HepG2 (cell line): ENCODE data around the gene PKP3. TPM values are rescaled to one million over a fixed set of nuclear protein-coding genes. Genes with fewer than 3 reads are reported as not detected.

Source experiments
- BORCS8-MEF2B ChIP-seq: sonication (generic); formaldehyde crosslinking; IDR thresholded peaks from 2 replicates; pipeline ENCODE4 v1.8.0; 2022; ENCODE audit warnings: mild to moderate bottlenecking, missing genetic modification reagents
- CTCF ChIP-seq: sonication (generic); formaldehyde crosslinking; IDR thresholded peaks from 2 replicates; pipeline ENCODE4 v1.5.0; 2020; ENCODE audit warnings: mild to moderate bottlenecking, missing genetic modification reagents, moderate library complexity
- DMAP1 ChIP-seq: IDR thresholded peaks from 2 replicates; pipeline ENCODE4 v1.6.1; 2016
- HHEX ChIP-seq: IDR thresholded peaks from 2 replicates; pipeline ENCODE4 v1.6.1; 2016; ENCODE audit warnings: control low read depth
- KDM5B ChIP-seq: sonication (generic); formaldehyde crosslinking; IDR thresholded peaks from 2 replicates; pipeline ENCODE4 v1.4.0; 2020; ENCODE audit warnings: missing genetic modification reagents, mild to moderate bottlenecking, borderline replicate concordance
- RBAK ChIP-seq: sonication (generic); formaldehyde crosslinking; IDR thresholded peaks from 2 replicates; pipeline ENCODE4 v1.5.1; 2020; ENCODE audit warnings: mild to moderate bottlenecking, missing genetic modification reagents
- RBM39 ChIP-seq: fragments of 200-400 bp; formaldehyde crosslinking; IDR thresholded peaks from one replicate; pipeline ENCODE4 v1.6.1; 2018; ENCODE audit warnings: antibody characterized with exemption, mild to moderate bottlenecking, low read depth, low read length; ENCODE audit not compliant: poor library complexity, severe bottlenecking
- TCF12 ChIP-seq, 2 experiments: fragments of 450-650 bp in 1 of 2; sonication (generic) in 1 of 2; formaldehyde crosslinking in 1 of 2; IDR thresholded peaks; 2 replicates each; pipeline versions ENCODE4 v1.6.1 to v1.8.0; 2017 to 2022; ENCODE audit warnings: antibody characterized with exemption in 1 of 2, mild to moderate bottlenecking in 1 of 2, missing genetic modification reagents in 1 of 2, moderate library complexity in 1 of 2
- THAP7 ChIP-seq: sonication (generic); formaldehyde crosslinking; IDR thresholded peaks from 2 replicates; pipeline ENCODE4 v1.8.1; 2023; ENCODE audit warnings: mild to moderate bottlenecking, missing genetic modification reagents
- XRCC5 ChIP-seq: fragments of 200-400 bp; formaldehyde crosslinking; optimal IDR thresholded peaks from 2 replicates; pipeline ENCODE3; 2017; ENCODE audit warnings: mild to moderate bottlenecking, low read length
- ZNF567 ChIP-seq: sonication (generic); formaldehyde crosslinking; IDR thresholded peaks from 2 replicates; pipeline ENCODE4 v1.8.1; 2023; ENCODE audit warnings: mild to moderate bottlenecking, missing genetic modification reagents, borderline replicate concordance
- ZNF710 ChIP-seq: sonication (generic); formaldehyde crosslinking; IDR thresholded peaks from 2 replicates; pipeline ENCODE4 v1.5.0; 2020; ENCODE audit warnings: mild to moderate bottlenecking, missing genetic modification reagents, borderline replicate concordance
- ZNF746 ChIP-seq: sonication (generic); formaldehyde crosslinking; IDR thresholded peaks from 2 replicates; pipeline ENCODE4 v1.8.0; 2022; ENCODE audit warnings: mild to moderate bottlenecking, missing genetic modification reagents
- polyA plus RNA-seq, 8 experiments: library from polyadenylated mRNA; depleted of rRNA in 3 of 8; stranded (reverse) in 7 of 8; unstranded in 1 of 8; fragments of >200 nt; fragmentation: Illumina TruSeq in 4 of 8; extraction: Trizol in 4 of 8; gene quantifications; 2 replicates each; pipeline versions ENCODE4 v1.2.1 to v1.2.3, GENCODE V29; 2011 to 2016; ENCODE audit warnings: low read depth in 4 of 8, missing spikeins in 1 of 8, mixed read lengths in 1 of 8; ENCODE audit not compliant: insufficient read depth in 1 of 8
- total RNA-seq, 5 experiments: library from RNA; depleted of rRNA; stranded (reverse); fragments of >200 nt; fragmentation: Illumina TruSeq; extraction: Trizol; gene quantifications; 2 replicates each; pipeline ENCODE4 v1.2.3, GENCODE V29; 2016; ENCODE audit warnings: low read depth in 1 of 5
- TF ChIP-seq, protein P1 (sequence below): sonication (generic); formaldehyde crosslinking; IDR thresholded peaks from 2 replicates; pipeline ENCODE4 v1.4.0; 2020; ENCODE audit warnings: mild to moderate bottlenecking, low read depth, missing genetic modification reagents
- TF ChIP-seq, protein P2 (sequence below): sonication (generic); formaldehyde crosslinking; IDR thresholded peaks from 2 replicates; pipeline ENCODE4 v1.4.0; 2020; ENCODE audit warnings: missing genetic modification reagents
- TF ChIP-seq, protein P3 (sequence below): sonication (generic); formaldehyde crosslinking; IDR thresholded peaks from 2 replicates; pipeline ENCODE4; 2020; ENCODE audit warnings: missing genetic modification reagents, mild to moderate bottlenecking, borderline replicate concordance

Gene PKP3
- total and polyA plus RNA-seq, 2 of the 13 experiments (the other 11 are each of a cell fraction or from before 2014, with no cell fraction given): 18.0 to 28.7 TPM

- TF ChIP-seq, protein P1, sequence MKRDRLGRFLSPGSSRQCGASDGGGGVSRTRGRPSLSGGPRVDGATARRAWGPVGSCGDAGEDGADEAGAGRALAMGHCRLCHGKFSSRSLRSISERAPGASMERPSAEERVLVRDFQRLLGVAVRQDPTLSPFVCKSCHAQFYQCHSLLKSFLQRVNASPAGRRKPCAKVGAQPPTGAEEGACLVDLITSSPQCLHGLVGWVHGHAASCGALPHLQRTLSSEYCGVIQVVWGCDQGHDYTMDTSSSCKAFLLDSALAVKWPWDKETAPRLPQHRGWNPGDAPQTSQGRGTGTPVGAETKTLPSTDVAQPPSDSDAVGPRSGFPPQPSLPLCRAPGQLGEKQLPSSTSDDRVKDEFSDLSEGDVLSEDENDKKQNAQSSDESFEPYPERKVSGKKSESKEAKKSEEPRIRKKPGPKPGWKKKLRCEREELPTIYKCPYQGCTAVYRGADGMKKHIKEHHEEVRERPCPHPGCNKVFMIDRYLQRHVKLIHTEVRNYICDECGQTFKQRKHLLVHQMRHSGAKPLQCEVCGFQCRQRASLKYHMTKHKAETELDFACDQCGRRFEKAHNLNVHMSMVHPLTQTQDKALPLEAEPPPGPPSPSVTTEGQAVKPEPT (CRISPR knock-in tag): 0 out of 2 replicates have a peak, but pooled peaks have one; percentile 8
- TF ChIP-seq DMAP1 (CRISPR knock-in tag): 0 out of 2 replicates have a peak, but pooled peaks have one; percentile 34
- TF ChIP-seq, protein P2, sequence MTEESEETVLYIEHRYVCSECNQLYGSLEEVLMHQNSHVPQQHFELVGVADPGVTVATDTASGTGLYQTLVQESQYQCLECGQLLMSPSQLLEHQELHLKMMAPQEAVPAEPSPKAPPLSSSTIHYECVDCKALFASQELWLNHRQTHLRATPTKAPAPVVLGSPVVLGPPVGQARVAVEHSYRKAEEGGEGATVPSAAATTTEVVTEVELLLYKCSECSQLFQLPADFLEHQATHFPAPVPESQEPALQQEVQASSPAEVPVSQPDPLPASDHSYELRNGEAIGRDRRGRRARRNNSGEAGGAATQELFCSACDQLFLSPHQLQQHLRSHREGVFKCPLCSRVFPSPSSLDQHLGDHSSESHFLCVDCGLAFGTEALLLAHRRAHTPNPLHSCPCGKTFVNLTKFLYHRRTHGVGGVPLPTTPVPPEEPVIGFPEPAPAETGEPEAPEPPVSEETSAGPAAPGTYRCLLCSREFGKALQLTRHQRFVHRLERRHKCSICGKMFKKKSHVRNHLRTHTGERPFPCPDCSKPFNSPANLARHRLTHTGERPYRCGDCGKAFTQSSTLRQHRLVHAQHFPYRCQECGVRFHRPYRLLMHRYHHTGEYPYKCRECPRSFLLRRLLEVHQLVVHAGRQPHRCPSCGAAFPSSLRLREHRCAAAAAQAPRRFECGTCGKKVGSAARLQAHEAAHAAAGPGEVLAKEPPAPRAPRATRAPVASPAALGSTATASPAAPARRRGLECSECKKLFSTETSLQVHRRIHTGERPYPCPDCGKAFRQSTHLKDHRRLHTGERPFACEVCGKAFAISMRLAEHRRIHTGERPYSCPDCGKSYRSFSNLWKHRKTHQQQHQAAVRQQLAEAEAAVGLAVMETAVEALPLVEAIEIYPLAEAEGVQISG (CRISPR knock-in tag): 0 out of 2 replicates have a peak, but pooled peaks have one; percentile 0
- no peak for TF ChIP-seq HHEX (CRISPR knock-in tag)
- TF ChIP-seq, protein P3, sequence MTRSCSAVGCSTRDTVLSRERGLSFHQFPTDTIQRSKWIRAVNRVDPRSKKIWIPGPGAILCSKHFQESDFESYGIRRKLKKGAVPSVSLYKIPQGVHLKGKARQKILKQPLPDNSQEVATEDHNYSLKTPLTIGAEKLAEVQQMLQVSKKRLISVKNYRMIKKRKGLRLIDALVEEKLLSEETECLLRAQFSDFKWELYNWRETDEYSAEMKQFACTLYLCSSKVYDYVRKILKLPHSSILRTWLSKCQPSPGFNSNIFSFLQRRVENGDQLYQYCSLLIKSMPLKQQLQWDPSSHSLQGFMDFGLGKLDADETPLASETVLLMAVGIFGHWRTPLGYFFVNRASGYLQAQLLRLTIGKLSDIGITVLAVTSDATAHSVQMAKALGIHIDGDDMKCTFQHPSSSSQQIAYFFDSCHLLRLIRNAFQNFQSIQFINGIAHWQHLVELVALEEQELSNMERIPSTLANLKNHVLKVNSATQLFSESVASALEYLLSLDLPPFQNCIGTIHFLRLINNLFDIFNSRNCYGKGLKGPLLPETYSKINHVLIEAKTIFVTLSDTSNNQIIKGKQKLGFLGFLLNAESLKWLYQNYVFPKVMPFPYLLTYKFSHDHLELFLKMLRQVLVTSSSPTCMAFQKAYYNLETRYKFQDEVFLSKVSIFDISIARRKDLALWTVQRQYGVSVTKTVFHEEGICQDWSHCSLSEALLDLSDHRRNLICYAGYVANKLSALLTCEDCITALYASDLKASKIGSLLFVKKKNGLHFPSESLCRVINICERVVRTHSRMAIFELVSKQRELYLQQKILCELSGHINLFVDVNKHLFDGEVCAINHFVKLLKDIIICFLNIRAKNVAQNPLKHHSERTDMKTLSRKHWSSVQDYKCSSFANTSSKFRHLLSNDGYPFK (CRISPR knock-in tag): no peak
- TF ChIP-seq THAP7: no peak
- TF ChIP-seq KDM5B (CRISPR knock-in tag): peak; percentile 15; the same call in 1 of the 2 replicates
- TF ChIP-seq ZNF710: 0 out of 2 replicates have a peak, but pooled peaks have one; percentile 4
- no peak for TF ChIP-seq RBAK (CRISPR knock-in tag)
- no peak for TF ChIP-seq TCF12 (IDR thresholded peaks at IDR 0.05)
- 0 out of 2 replicates have a peak, but pooled peaks have one; percentile 24 for TF ChIP-seq TCF12 (CRISPR knock-in tag; IDR thresholded peaks at IDR 0.05)
- TF ChIP-seq ZNF746: no peak
- peak; percentile 32 for TF ChIP-seq XRCC5
- 0 out of 2 replicates have a peak, but pooled peaks have one; percentile 4 for TF ChIP-seq BORCS8-MEF2B
- TF ChIP-seq CTCF: peak; percentile 79
- 0 out of 2 replicates have a peak, but pooled peaks have one; percentile 17 for TF ChIP-seq ZNF567 (CRISPR knock-in tag)
- TF ChIP-seq RBM39: no peak
Observed at GRCh38 chr11:396511-396947, 2.5 kb downstream of the PKP3 start (continued).
